HepG2 (cell line): ENCODE measurements around the gene FAM20C. TPM values are rescaled to one million over a fixed set of nuclear protein-coding genes. Genes with fewer than 3 reads are reported as not detected.

Experiments
- ATAC-seq: fragments of 200-7000 bp; cut with Tn5 transposase; 3 replicates; pipeline ENCODE4 v1.9.1; 2020; ENCODE audit warnings: mild to moderate bottlenecking, moderate library complexity
- BruUV-seq: library from RNA; stranded (reverse); fragments of 400-500 nt; replicated peaks from 2 replicates; lab custom pipeline; 2021; lab: Mats Ljungman, UMichigan
- CTCF ChIA-PET: fragments of 300-600 bp; formaldehyde crosslinking; extraction: SDS; loops from one replicate; lab custom pipeline; 2021; ENCODE audit warnings: low total read pairs, inconsistent platforms, low intra/inter-chr PET ratio; lab: Yijun Ruan, JAX
- POLR2A ChIA-PET: fragments of 350-600 bp; sonication (Branson Sonifier 250); formaldehyde crosslinking; loops from one replicate; lab custom pipeline; 2020; ENCODE audit warnings: antibody characterized with exemption, inconsistent platforms; lab: Yijun Ruan, JAX
- DNase-seq: peaks from one replicate; pipeline ENCODE4 v3.0.0-alpha.2; 2015; ENCODE audit warnings: low spot score
- FAIRE-seq: peaks from 3 replicates; lab custom pipeline; 2011; peaks lifted over from hg19 to GRCh38; lab: Jason Lieb, UNC
- H2AFZ ChIP-seq: one replicate; pipeline ENCODE4 v1.6.1; 2011; ENCODE audit warnings: low read length, inconsistent platforms
- H3K27ac ChIP-seq: fragments of 300-600 bp; 3 replicates; pipeline ENCODE4 v1.8.0; 2011; ENCODE audit warnings: mixed run types, mild to moderate bottlenecking, mixed read lengths, low read length, inconsistent platforms; ENCODE audit not compliant: insufficient read depth; ENCODE audit errors: extremely low read length
- H3K27me3 ChIP-seq, 2 experiments: fragments of 200-600 bp in 1 of 2; 2 replicates in 1 of 2; 3 replicates in 1 of 2; pipeline versions ENCODE4 v1.6.0 to v1.8.0; 2011; ENCODE audit warnings: low read length in 2 of 2, mild to moderate bottlenecking in 2 of 2, moderate library complexity in 2 of 2, inconsistent platforms in 1 of 2; ENCODE audit not compliant: insufficient read depth in 2 of 2, control insufficient read depth in 1 of 2
- H3K36me3 ChIP-seq, 2 experiments: fragments of 200-600 bp in 1 of 2; replicated peaks in 1 of 2; 2 replicates in 1 of 2; 3 replicates in 1 of 2; pipeline versions ENCODE4 v1.5.1 to v1.8.0; 2011; ENCODE audit warnings: low read length in 2 of 2, inconsistent platforms in 1 of 2; ENCODE audit not compliant: insufficient read depth in 2 of 2, control insufficient read depth in 1 of 2
- H3K4me1 ChIP-seq: 2 replicates; pipeline ENCODE4 v1.5.1; 2012; ENCODE audit warnings: low read length, inconsistent platforms; ENCODE audit not compliant: insufficient read depth
- H3K4me2 ChIP-seq: 2 replicates; pipeline ENCODE4 v1.6.0; 2011; ENCODE audit warnings: low read depth, low read length, inconsistent platforms
- H3K4me3 ChIP-seq, 3 experiments: fragments of 200-600 bp in 1 of 3; sonication (generic), shearing (Covaris generic) in 1 of 3; replicated peaks in 1 of 3; 2 replicates each; pipeline ENCODE4 v1.5.1; 2011 to 2016; ENCODE audit warnings: low read length in 3 of 3, inconsistent platforms in 2 of 3, low read depth in 2 of 3, mild to moderate bottlenecking in 2 of 3, control low read depth in 1 of 3, mixed read lengths in 1 of 3; ENCODE audit not compliant: insufficient read depth in 1 of 3
- H3K79me2 ChIP-seq: one replicate; pipeline ENCODE4 v1.6.1; 2011; ENCODE audit warnings: low read length, inconsistent platforms; ENCODE audit not compliant: insufficient read depth
- H3K9ac ChIP-seq: 2 replicates; pipeline ENCODE4 v1.6.0; 2011; ENCODE audit warnings: mild to moderate bottlenecking, low read depth, low read length, inconsistent platforms; ENCODE audit not compliant: insufficient read depth
- H3K9me3 ChIP-seq: 2 replicates; pipeline ENCODE4 v1.5.1; 2012; ENCODE audit warnings: mild to moderate bottlenecking, low read length
- H4K20me1 ChIP-seq: 2 replicates; pipeline ENCODE4 v1.6.0; 2011; ENCODE audit warnings: inconsistent platforms, mild to moderate bottlenecking, low read length, moderate library complexity; ENCODE audit not compliant: insufficient read depth
- CENPX ChIP-seq: sonication (generic); formaldehyde crosslinking; IDR thresholded peaks from 2 replicates; pipeline ENCODE4 v1.9.0; 2021; ENCODE audit warnings: mild to moderate bottlenecking, missing genetic modification reagents, moderate library complexity
- MED1 ChIP-seq: sonication (generic); formaldehyde crosslinking; IDR thresholded peaks from 2 replicates; pipeline ENCODE4 v1.4.0; 2020; ENCODE audit warnings: missing genetic modification reagents
- WGBS: methylation state at CpG from one replicate; pipeline ENCODE4 v1.1.6; 2017; ENCODE audit warnings: low lambda C conversion rate; 5-methylcytosine and 5-hydroxymethylcytosine counted together
- in situ Hi-C: cut with HindIII; loops from 2 replicates; pipeline ENCODE4 v1.10.0; 2017; ENCODE audit warnings: low pct_unique_long_range_greater_than_20kb; ENCODE audit not compliant: extremely low pct_ligation_motif_present
- intact Hi-C: fragments of 100-400 bp; cut with micrococcal nuclease; formaldehyde crosslinking; loops from one replicate; pipeline ENCODE4 v1.10.0; 2022; ENCODE audit not compliant: unreplicated experiment
- polyA plus RNA-seq, 8 experiments: library from polyadenylated mRNA; depleted of rRNA in 3 of 8; stranded (reverse) in 7 of 8; unstranded in 1 of 8; fragments of >200 nt; fragmentation: Illumina TruSeq in 4 of 8; extraction: Trizol in 4 of 8; gene quantifications; 2 replicates each; pipeline versions ENCODE4 v1.2.1 to v1.2.3, GENCODE V29; 2011 to 2016; ENCODE audit warnings: low read depth in 4 of 8, missing spikeins in 1 of 8, mixed read lengths in 1 of 8; ENCODE audit not compliant: insufficient read depth in 1 of 8
- total RNA-seq, 5 experiments: library from RNA; depleted of rRNA; stranded (reverse); fragments of >200 nt; fragmentation: Illumina TruSeq; extraction: Trizol; gene quantifications; 2 replicates each; pipeline ENCODE4 v1.2.3, GENCODE V29; 2016; ENCODE audit warnings: low read depth in 1 of 5
- TF ChIP-seq, protein P1 (sequence below): sonication (generic); formaldehyde crosslinking; conservative IDR thresholded peaks from 2 replicates; pipeline ENCODE4 v1.4.0; 2020; ENCODE audit warnings: missing genetic modification reagents

The FAM20C gene
- total and polyA plus RNA-seq, 2 of the 13 experiments (the other 11 are each of a cell fraction or from before 2014, with no cell fraction given): 11.9 to 19.9 TPM

DNA sequence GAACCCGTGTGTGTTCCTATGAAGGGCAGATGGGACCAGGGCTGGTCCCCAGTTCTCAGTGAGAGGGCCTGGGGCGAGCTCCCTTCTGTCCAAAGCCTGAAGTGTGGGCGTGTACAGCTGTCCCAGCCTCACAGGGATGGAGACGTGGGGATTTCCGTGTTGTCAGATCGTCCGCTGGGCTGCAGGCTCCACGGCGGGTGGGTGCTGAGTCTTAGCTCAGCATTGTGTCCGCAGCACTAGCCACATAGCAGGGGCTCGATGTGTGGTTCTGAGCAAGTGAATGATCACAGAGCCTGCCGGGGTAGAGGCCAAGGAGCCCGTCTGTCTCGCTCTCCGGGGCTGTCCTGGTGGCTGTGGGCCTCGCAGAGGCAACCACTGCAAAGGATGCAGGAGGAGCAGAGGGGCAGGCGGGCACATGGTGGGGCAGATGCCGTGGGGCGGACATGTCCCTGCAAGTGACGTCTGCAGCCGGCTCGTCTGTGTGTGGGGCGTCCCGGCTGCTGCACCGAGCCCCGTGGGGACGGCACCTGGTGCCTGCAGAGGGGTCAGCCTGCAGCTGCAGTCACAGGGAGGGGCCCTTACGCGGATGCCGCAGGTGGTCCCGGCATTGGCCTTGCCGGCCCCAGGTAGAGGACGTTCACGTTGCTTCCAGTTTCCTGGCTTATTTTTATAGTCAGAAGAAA, 30.9 kb downstream of the FAM20C start:
- no peak overlapping the region for H3K27ac ChIP-seq
- no peak overlapping the region for H2AFZ ChIP-seq
- intact Hi-C loops: no loop called here
- H3K79me2 ChIP-seq: no peaks in the 10 kb centered on the region
- no peaks in the 10 kb centered on the region for H4K20me1 ChIP-seq
- no peak for DNase-seq
- no peak for ATAC-seq
- no peaks in the 10 kb centered on the region for H3K27me3 ChIP-seq
- no peak overlapping the region for H3K4me3 ChIP-seq
- POLR2A ChIA-PET: no interaction called here
- CTCF ChIA-PET: no interaction called here
- 92% methylated on average over 27 of the region's 34 CpGs for WGBS
- H3K36me3 ChIP-seq: peaks cover 4 to 8% of the 10 kb centered on the region in 2 experiments; a peak in 4 of 5 replicates
- no peak for FAIRE-seq
- in situ Hi-C loops: no loop called here
- peaks cover 26% of the 10 kb centered on the region for H3K4me1 ChIP-seq
- TF ChIP-seq, protein P1, sequence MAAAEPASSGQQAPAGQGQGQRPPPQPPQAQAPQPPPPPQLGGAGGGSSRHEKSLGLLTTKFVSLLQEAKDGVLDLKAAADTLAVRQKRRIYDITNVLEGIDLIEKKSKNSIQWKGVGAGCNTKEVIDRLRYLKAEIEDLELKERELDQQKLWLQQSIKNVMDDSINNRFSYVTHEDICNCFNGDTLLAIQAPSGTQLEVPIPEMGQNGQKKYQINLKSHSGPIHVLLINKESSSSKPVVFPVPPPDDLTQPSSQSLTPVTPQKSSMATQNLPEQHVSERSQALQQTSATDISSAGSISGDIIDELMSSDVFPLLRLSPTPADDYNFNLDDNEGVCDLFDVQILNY (CRISPR knock-in tag): no peak
- TF ChIP-seq CENPX (CRISPR knock-in tag): no peak
- BruUV-seq: no TSS peak
- no peak overlapping the region for H3K9ac ChIP-seq
- no peaks in the 10 kb centered on the region for H3K9me3 ChIP-seq
- H3K4me2 ChIP-seq: no peak overlapping the region

DNA sequence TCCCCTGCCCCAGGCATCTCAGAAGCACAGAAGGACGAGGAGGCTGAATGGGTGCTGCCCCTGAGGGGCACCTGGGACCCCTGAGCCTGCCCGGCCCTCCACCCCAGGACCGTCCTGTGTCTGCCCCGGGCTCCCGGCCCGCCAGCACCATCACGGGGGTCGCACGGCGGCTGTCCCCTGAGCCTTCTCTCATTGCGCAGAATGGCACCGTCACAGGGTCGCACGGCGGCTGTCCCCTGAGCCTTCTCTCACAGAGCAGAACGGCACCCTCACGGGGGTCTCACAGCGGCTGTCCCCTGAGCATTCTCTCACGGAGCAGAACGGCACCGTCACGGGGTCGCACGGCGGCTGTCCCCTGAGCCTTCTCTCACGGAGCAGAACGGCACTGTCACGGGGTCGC, 31.5 kb downstream of the FAM20C start:
- H3K9me3 ChIP-seq: no peaks in the 10 kb centered on the region
- in situ Hi-C loops (no loop called here), intact Hi-C loops (no loop called here)
- H4K20me1 ChIP-seq: no peaks in the 10 kb centered on the region
- H3K4me1 ChIP-seq: peaks cover 20% of the 10 kb centered on the region
- WGBS: 88% methylated on average over 1 of the region's 29 CpGs
- CTCF ChIA-PET: no interaction called here
- ATAC-seq (no peak), DNase-seq (no peak)
- no peak overlapping the region for H3K9ac ChIP-seq
- H3K36me3 ChIP-seq: peaks cover 5 to 13% of the 10 kb centered on the region in 2 experiments; a peak in 4 of 5 replicates
- BruUV-seq: no TSS peak
- H3K27ac ChIP-seq: no peak overlapping the region
- H3K79me2 ChIP-seq: no peaks in the 10 kb centered on the region
- POLR2A ChIA-PET: no interaction called here
- no peak overlapping the region for H2AFZ ChIP-seq
- TF ChIP-seq MED1: no peak
- TF ChIP-seq, all 625 proteins: peak for 0
- no peak overlapping the region for H3K4me2 ChIP-seq
- no peaks in the 10 kb centered on the region for H3K27me3 ChIP-seq
- H3K4me3 ChIP-seq: no peak overlapping the region
- no peak for FAIRE-seq
